GM23338 (cell line): ENCODE measurements around the gene ANO1.

ENCODE experiments used
- CTCF ChIP-seq, 2 experiments: fragments of 200-600 bp in 1 of 2; sonication (generic) in 1 of 2; conservative IDR thresholded peaks; 2 replicates each; pipeline versions ENCODE4 v1.5.1 to v1.6.1; 2016 to 2017; ENCODE audit warnings: antibody characterized with exemption in 2 of 2, low read depth in 2 of 2, mild to moderate bottlenecking in 2 of 2, moderate library complexity in 1 of 2
- EZH2 ChIP-seq: fragments of 200-600 bp; sonication (generic); IDR thresholded peaks from one replicate; pipeline ENCODE4 v1.8.0; 2017; ENCODE audit warnings: antibody characterized with exemption, mild to moderate bottlenecking, low read depth; ENCODE audit not compliant: unreplicated experiment
- JUNB ChIP-seq: IDR thresholded peaks from one replicate; pipeline ENCODE4 v1.6.1; 2016; ENCODE audit warnings: antibody characterized with exemption; ENCODE audit not compliant: unreplicated experiment

- no peak for TF ChIP-seq EZH2
- no peak for TF ChIP-seq CTCF (conservative IDR thresholded peaks at IDR 0.05; ENCODE audit: low read depth in 2 of 2)
- TF ChIP-seq JUNB, result no peak
These were observed 66.1 kb downstream of the ANO1 start for GRCh38 chr11:70144262-70144661.
